Measurements from ENCODE around the gene UHRF1. TPM values are rescaled to one million over a fixed set of nuclear protein-coding genes. Genes with fewer than 3 reads are reported as not detected.

Gene UHRF1
- polyA plus RNA-seq, 1 of the 3 experiments (the other 2 are of a cell fraction) = 43.4 TPM

- TF ChIP-seq USF2 (IDR thresholded peaks at IDR 0.05; ENCODE audit: borderline replicate concordance, low read depth, low read length) (no peak), NRF1 (IDR thresholded peaks at IDR 0.05; ENCODE audit: low read depth, low read length) (no peak), IRF3 (IDR thresholded peaks at IDR 0.05; ENCODE audit: low read depth, low read length) (no peak), ZBTB33 (IDR thresholded peaks at IDR 0.05; ENCODE audit: borderline replicate concordance, low read depth) (no peak), EZH2phosphoT487 (IDR thresholded peaks at IDR 0.05; ENCODE audit: borderline replicate concordance, low read depth) (no peak), FOXJ3 (CRISPR knock-in tag; IDR thresholded peaks at IDR 0.05) (no peak), NFIC (IDR thresholded peaks at IDR 0.05; ENCODE audit: borderline replicate concordance) (no peak), CTCF (IDR thresholded peaks at IDR 0.05) (no peak), MAX (IDR thresholded peaks at IDR 0.05; ENCODE audit: low read depth) (no peak), EP300 (IDR thresholded peaks at IDR 0.05; ENCODE audit: borderline replicate concordance in 1 of 2, low read depth in 1 of 2, low read length in 1 of 2) (no peak), RAD21 (IDR thresholded peaks at IDR 0.05; ENCODE audit: low read length) (no peak), RCOR1 (IDR thresholded peaks at IDR 0.05; ENCODE audit: low read length) (no peak), CHD2 (IDR thresholded peaks at IDR 0.05; ENCODE audit: low read length, partially characterized antibody) (no peak), POLR2AphosphoS5 (IDR thresholded peaks at IDR 0.05; ENCODE audit: low read depth, low read length) (no peak), SIN3A (IDR thresholded peaks at IDR 0.05; ENCODE audit: borderline replicate concordance, low read depth, low read length) (no peak), YY1 (IDR thresholded peaks at IDR 0.05; ENCODE audit: low read depth) (no peak), GATA2 (CRISPR knock-in tag; IDR thresholded peaks at IDR 0.05) (no peak), SMC3 (IDR thresholded peaks at IDR 0.05; ENCODE audit: low read depth, low read length) (no peak), PBX3 (IDR thresholded peaks at IDR 0.05) (no peak)
- Histone ChIP-seq H3K27me3 (ENCODE audit: insufficient read depth) (no peaks in the 10 kb centered on the region), H3K79me2 (ENCODE audit: insufficient read depth) (peaks cover 34% of the 10 kb centered on the region), H3K4me1 (ENCODE audit: control insufficient read depth in 1 of 2, insufficient read depth in 2 of 2, low read depth in 1 of 2, low read length in 1 of 2) (peaks cover 23 to 24% of the 10 kb centered on the region in 2 experiments; a peak in 3 of 4 replicates), H3K9me2 (no peaks in the 10 kb centered on the region), H3K27ac (ENCODE audit: low read depth in 2 of 2, low read length in 1 of 2) (no peak overlapping the region), H3K4me3 (ENCODE audit: low read depth in 2 of 2, low read length in 1 of 2) (0 out of 4 replicates have a peak overlapping the region, but pooled peaks of 1 of the 2 experiments have one; percentile 62), H3K36me3 (replicated peaks in 1 of 2; ENCODE audit: control insufficient read depth in 1 of 2, insufficient read depth in 2 of 2, low read length in 1 of 2) (peaks cover 0 to 9% of the 10 kb centered on the region in 2 experiments), H3K4me2 (peak overlapping the region; percentile 81; the same call in 1 of the 2 replicates), H2AFZ (ENCODE audit: low read depth) (peak overlapping the region; percentile 68; the same call in 1 of the 2 replicates), H4K20me1 (ENCODE audit: insufficient read depth) (peaks cover 3% of the 10 kb centered on the region; the same call in 1 of the 2 replicates), H3F3A (replicated peaks; ENCODE audit: insufficient read depth) (peaks cover 39% of the 10 kb centered on the region), H3K9me3 (no peaks in the 10 kb centered on the region), H3K9ac (peak overlapping the region; percentile 87; the same call in 1 of the 2 replicates)
- WGBS (ENCODE audit: low lambda C conversion rate) = 97% methylated on average over 14 of the region's 15 CpGs
- CTCF ChIA-PET = interaction anchor here (1.0 to 7.6 kb wide), 2 partner anchors 39 to 57 kb away, joined by 3 to 121 read pairs; partner anchors contain the start of gene PLIN3
- DNase-seq = peak; percentile 49
- POLR2A ChIA-PET = no interaction called here
These were observed 533 bp upstream of the UHRF1 start for GRCh38 chr19:4908781-4909155.

Measured in SK-N-SH (cell line).